Type B pancreatic cell (in vitro differentiated cells): Measurements from ENCODE around the gene SPG11. TPM values are rescaled to one million over a fixed set of nuclear protein-coding genes. Genes with fewer than 3 reads are reported as not detected.
"Not testable (repeated sequence)": the region's sequence is repeated elsewhere in the genome, so short reads cannot be mapped to it uniquely, and the experiment has no call there.

Experiments
- DNase-seq: peaks from one replicate; pipeline ENCODE4 v3.0.0; 2021; ENCODE audit warnings: mixed read lengths; ENCODE audit not compliant: unreplicated experiment; ENCODE audit errors: extremely low spot score
- H3K27ac Mint-ChIP-seq: 2 replicates; pipeline ENCODE4 v1.8.0; 2021; ENCODE audit warnings: mild to moderate bottlenecking, mixed read lengths
- H3K27me3 Mint-ChIP-seq: 2 replicates; pipeline ENCODE4 v1.8.0; 2021; ENCODE audit warnings: mixed read lengths
- H3K36me3 Mint-ChIP-seq: 2 replicates; pipeline ENCODE4 v1.8.0; 2021; ENCODE audit warnings: mixed read lengths
- H3K4me1 Mint-ChIP-seq: one replicate; pipeline ENCODE4 v1.8.0; 2021; ENCODE audit warnings: mixed read lengths; ENCODE audit not compliant: unreplicated experiment
- H3K4me3 Mint-ChIP-seq: 2 replicates; pipeline ENCODE4 v1.8.0; 2021; ENCODE audit warnings: mild to moderate bottlenecking, mixed read lengths
- H3K9me3 Mint-ChIP-seq: 2 replicates; pipeline ENCODE4 v1.8.0; 2021; ENCODE audit warnings: mixed read lengths
- total RNA-seq: library from RNA; stranded (reverse); gene quantifications from 2 replicates; pipeline ENCODE4 v1.2.1, GENCODE V29; 2021; ENCODE audit warnings: low replicate concordance
- TF ChIP-seq, protein P1 (sequence below): fragments of 200-600 bp; sonication (generic); conservative IDR thresholded peaks from 2 replicates; pipeline ENCODE4 v1.5.0; 2021; ENCODE audit warnings: antibody characterized with exemption, mild to moderate bottlenecking

SPG11 gene
- total RNA-seq, 1 donor from 2014 or later, result 80.4 TPM

DNA sequence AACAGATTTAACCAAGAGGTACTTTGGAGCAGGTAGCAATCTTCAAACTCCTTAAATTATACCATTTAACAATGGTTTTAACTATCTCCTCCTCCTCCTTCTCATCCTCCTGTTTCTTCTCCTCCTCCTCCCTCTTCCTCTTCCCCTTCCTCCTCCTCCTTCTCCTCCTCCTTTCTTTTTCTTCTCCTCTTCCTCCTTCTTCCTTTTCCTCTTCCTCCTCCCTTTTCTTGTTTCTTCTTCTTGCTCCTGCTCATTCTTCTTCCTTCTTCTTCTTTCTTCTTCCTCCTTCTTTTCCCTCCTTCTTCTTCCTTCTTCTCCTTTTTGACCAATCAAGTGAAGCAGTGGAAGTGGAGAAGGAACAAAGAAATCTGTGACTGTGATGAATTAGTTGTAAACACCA, 33.6 kb upstream of the SPG11 start:
- peaks cover 5% of the 10 kb centered on the region for H3K9me3 Mint-ChIP-seq
- TF ChIP-seq, protein P1, sequence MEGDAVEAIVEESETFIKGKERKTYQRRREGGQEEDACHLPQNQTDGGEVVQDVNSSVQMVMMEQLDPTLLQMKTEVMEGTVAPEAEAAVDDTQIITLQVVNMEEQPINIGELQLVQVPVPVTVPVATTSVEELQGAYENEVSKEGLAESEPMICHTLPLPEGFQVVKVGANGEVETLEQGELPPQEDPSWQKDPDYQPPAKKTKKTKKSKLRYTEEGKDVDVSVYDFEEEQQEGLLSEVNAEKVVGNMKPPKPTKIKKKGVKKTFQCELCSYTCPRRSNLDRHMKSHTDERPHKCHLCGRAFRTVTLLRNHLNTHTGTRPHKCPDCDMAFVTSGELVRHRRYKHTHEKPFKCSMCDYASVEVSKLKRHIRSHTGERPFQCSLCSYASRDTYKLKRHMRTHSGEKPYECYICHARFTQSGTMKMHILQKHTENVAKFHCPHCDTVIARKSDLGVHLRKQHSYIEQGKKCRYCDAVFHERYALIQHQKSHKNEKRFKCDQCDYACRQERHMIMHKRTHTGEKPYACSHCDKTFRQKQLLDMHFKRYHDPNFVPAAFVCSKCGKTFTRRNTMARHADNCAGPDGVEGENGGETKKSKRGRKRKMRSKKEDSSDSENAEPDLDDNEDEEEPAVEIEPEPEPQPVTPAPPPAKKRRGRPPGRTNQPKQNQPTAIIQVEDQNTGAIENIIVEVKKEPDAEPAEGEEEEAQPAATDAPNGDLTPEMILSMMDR, result no peak
- no peaks in the 10 kb centered on the region for H3K36me3 Mint-ChIP-seq
- no peaks in the 10 kb centered on the region for H3K4me1 Mint-ChIP-seq
- DNase-seq, result no peak
- H3K27me3 Mint-ChIP-seq, result peaks cover 29% of the 10 kb centered on the region
- no peak overlapping the region for H3K4me3 Mint-ChIP-seq
- no peak overlapping the region for H3K27ac Mint-ChIP-seq

DNA sequence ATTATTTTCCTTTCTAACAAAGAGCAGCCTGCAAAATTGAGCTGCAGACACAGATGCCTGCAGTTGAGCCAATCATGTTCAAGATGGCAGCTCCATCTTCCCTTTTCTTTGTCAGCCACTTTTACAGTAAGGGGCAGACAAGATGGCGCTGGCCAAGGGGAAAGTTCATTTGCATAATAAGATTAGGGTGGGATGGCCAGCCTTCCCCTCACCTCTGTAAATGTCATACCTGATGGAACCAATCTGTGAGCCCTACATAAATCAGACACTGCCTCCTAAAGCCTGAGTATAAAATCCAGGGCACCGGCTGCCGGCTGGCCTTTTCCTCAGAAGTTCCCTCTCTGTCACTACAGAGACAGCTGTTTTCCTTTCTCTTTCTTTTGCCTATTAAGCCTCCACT, 31.8 kb upstream of the SPG11 start:
- Mint-ChIP-seq H3K4me1 (no peaks in the 10 kb centered on the region), H3K27ac (no peak overlapping the region), H3K27me3 (peaks cover 24% of the 10 kb centered on the region), H3K9me3 (no peaks in the 10 kb centered on the region), H3K4me3 (no peak overlapping the region), H3K36me3 (no peaks in the 10 kb centered on the region)
- TF ChIP-seq, protein P1, result no peak
- no peak for DNase-seq

DNA sequence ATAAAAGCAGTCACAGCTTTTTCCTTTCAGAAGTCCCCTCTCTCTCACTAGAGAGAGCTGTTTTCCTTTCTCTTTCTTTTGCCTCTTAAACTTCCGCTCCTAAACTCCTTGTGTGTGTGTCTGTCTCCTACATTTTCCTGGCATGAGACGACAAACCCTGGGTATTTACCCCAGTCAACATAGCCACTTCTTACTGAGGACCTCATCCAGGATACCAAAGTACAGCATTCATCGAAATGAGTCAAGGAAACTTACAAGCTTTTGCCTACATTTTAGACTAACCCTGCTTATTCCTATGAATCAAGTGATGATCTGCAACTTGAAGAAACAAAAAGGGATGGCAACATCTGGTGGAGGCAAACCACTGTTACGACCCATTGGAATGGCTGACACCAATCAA, 31.0 kb upstream of the SPG11 start:
- DNase-seq, result no peak
- TF ChIP-seq, protein P1, result no peak
- H3K36me3 Mint-ChIP-seq, result no peaks in the 10 kb centered on the region
- H3K4me1 Mint-ChIP-seq, result no peaks in the 10 kb centered on the region
- no peaks in the 10 kb centered on the region for H3K9me3 Mint-ChIP-seq
- H3K4me3 Mint-ChIP-seq, result no peak overlapping the region
- H3K27me3 Mint-ChIP-seq, result peaks cover 19% of the 10 kb centered on the region
- H3K27ac Mint-ChIP-seq, result no peak overlapping the region

DNA sequence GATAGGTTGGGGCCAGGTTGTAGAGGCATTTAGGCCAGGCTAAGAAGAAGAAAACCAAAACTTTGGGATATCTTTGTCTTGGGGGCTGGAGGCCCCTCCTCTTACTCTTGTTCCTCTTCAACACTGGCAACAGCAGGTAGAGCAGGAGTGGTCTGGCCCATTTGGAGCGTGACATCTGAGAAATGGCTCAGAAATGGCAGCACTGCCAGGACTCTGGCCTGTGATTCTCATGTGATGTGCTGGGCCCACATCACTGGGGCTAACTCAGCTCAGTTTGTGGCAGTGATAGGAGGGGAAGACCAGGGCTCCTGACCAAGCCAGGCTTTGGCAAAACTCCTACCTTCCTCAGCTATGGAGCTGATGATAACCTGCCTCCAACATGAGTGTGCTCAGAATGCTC, 29.2 kb upstream of the SPG11 start:
- H3K27me3 Mint-ChIP-seq, result peaks cover 12% of the 10 kb centered on the region
- TF ChIP-seq, protein P1, result no peak
- no peak overlapping the region for H3K27ac Mint-ChIP-seq
- H3K4me3 Mint-ChIP-seq, result no peak overlapping the region
- H3K4me1 Mint-ChIP-seq, result no peaks in the 10 kb centered on the region
- no peaks in the 10 kb centered on the region for H3K36me3 Mint-ChIP-seq
- DNase-seq, result no peak
- no peaks in the 10 kb centered on the region for H3K9me3 Mint-ChIP-seq

DNA sequence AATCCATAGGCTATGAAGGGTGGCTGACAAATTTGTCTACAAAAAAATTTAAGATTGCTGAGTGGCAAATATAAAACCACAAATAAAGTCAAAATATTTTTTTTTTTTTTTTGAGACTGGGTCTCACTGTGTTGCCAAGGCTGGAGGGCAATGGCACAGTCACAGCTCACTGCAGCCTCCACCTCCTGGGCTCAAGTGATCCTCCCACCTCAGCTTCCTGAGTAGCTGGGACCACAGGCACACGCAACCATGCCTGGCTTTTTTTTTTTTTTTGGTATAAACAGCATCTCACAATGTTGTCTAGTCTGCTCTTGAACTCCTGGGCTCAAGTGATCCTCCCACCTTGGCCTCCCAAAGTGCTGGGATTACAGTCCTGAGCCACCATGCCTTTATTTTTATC, 26.8 kb upstream of the SPG11 start:
- not testable (repeated sequence) for DNase-seq, H3K4me3 Mint-ChIP-seq, H3K36me3 Mint-ChIP-seq, H3K9me3 Mint-ChIP-seq, H3K27ac Mint-ChIP-seq, H3K4me1 Mint-ChIP-seq
- peaks cover 13% of the 10 kb centered on the region for H3K27me3 Mint-ChIP-seq

DNA sequence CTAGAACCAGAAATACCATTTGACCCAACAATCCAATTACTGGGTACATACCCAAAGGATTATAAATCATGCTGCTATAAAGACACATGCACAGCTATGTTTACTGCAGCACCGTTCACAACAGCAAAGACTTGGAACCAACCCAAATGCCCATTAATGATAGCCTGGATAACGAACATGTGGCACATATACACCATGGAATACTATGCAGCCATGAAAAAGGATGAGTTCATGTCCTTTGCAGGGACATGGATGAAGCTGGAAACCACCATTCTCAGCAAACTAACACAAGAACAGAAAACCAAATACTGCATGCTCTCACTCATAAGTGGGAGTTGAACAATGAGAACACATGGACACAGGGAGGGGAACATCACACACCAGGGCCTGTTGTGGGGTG, 25.9 kb upstream of the SPG11 start:
- H3K27ac Mint-ChIP-seq, H3K4me3 Mint-ChIP-seq, DNase-seq, H3K36me3 Mint-ChIP-seq, H3K4me1 Mint-ChIP-seq, H3K9me3 Mint-ChIP-seq: not testable (repeated sequence)
- peaks cover 13% of the 10 kb centered on the region for H3K27me3 Mint-ChIP-seq

DNA sequence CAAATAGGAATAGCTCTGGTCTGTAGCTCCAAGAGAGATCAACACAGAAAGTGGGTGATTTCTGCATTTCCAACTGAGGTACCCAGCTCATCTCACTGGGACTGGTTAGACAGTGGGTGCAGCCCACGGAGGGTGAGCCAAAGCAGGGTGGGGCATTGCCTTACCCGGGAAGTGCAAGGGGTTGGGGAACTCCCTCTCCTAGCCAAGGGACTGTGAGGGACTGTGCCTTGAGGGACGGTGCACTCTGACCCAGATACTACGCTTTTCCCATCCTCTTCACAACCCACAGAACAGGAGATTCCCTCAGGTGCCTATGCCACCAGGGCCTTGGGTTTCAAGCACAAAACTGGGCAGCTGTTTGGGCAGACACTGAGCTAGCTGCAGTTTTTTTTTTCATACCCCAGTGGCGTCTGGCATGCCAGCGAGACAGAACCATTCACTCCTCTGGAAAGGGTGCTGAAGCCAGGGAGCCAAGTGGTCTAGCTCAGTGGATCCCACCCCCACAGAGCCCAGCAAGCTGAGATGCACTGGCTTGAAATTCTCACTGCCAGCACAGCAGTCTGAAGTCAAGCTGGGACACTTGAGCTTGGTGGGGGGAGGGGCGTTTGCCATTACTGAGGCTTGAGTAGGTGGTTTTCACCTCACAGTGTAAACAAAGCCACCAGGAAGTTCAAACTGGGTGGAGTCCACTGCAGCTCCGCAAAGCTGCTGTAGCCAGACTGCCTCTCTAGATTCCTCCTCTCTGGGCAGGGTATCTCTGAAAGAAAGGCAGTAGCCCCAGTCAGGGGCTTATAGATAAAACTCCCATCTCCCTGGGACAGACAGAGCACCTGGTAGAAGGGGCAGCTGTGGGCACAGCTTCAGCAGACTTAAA, 19.6 kb upstream of the SPG11 start:
- not testable (repeated sequence) for H3K36me3 Mint-ChIP-seq, H3K4me1 Mint-ChIP-seq, H3K4me3 Mint-ChIP-seq, H3K9me3 Mint-ChIP-seq, DNase-seq
- Mint-ChIP-seq H3K27ac (peak overlapping the region; percentile 35), H3K27me3 (peaks cover 21% of the 10 kb centered on the region)
